ENCODE data around the gene STAC3. TPM values are rescaled to one million over a fixed set of nuclear protein-coding genes. Genes with fewer than 3 reads are reported as not detected.
A peak's percentile ranks its signal among the peaks of the same experiment; 100 is the strongest.

The STAC3 gene
- total RNA-seq, 1 donor from 2014 or later = 3.3 TPM

GRCh38 chr12:57196439-57196838 is 54.5 kb downstream of the STAC3 start:
- Mint-ChIP-seq H3K36me3 (ENCODE audit: low read depth, unreplicated experiment) (peaks cover 34% of the 10 kb centered on the region), H3K4me1 (ENCODE audit: unreplicated experiment) (peaks cover 3% of the 10 kb centered on the region), H3K9me3 (ENCODE audit: unreplicated experiment) (no peaks in the 10 kb centered on the region), H3K4me3 (ENCODE audit: unreplicated experiment) (peak overlapping the region; percentile 54), H3K27ac (ENCODE audit: unreplicated experiment) (peak overlapping the region; percentile 46), H3K27me3 (ENCODE audit: unreplicated experiment) (peaks cover 22% of the 10 kb centered on the region)
- DNase-seq (ENCODE audit: low spot score) = no peak
- TF ChIP-seq CTCF (IDR thresholded peaks at IDR 0.05; ENCODE audit: unreplicated experiment) = no peak

- Mint-ChIP-seq H3K4me3 (ENCODE audit: unreplicated experiment) (no peak overlapping the region), H3K9me3 (ENCODE audit: unreplicated experiment) (no peaks in the 10 kb centered on the region), H3K27me3 (ENCODE audit: unreplicated experiment) (peaks cover 22% of the 10 kb centered on the region), H3K4me1 (ENCODE audit: unreplicated experiment) (peaks cover 3% of the 10 kb centered on the region), H3K27ac (ENCODE audit: unreplicated experiment) (peak overlapping the region; percentile 46), H3K36me3 (ENCODE audit: low read depth, unreplicated experiment) (peaks cover 32% of the 10 kb centered on the region)
- no peak for TF ChIP-seq CTCF (IDR thresholded peaks at IDR 0.05; ENCODE audit: unreplicated experiment)
- no peak for DNase-seq (ENCODE audit: low spot score)
These were observed 55.2 kb downstream of the STAC3 start for GRCh38 chr12:57195611-57196371.

GRCh38 chr12:57195186-57195585 is 55.8 kb downstream of the STAC3 start:
- peaks cover 32% of the 10 kb centered on the region for H3K36me3 Mint-ChIP-seq (ENCODE audit: low read depth, unreplicated experiment)
- peaks cover 3% of the 10 kb centered on the region for H3K4me1 Mint-ChIP-seq (ENCODE audit: unreplicated experiment)
- no peak overlapping the region for H3K27ac Mint-ChIP-seq (ENCODE audit: unreplicated experiment)
- no peaks in the 10 kb centered on the region for H3K9me3 Mint-ChIP-seq (ENCODE audit: unreplicated experiment)
- no peak for TF ChIP-seq CTCF (IDR thresholded peaks at IDR 0.05; ENCODE audit: unreplicated experiment)
- peaks cover 22% of the 10 kb centered on the region for H3K27me3 Mint-ChIP-seq (ENCODE audit: unreplicated experiment)
- DNase-seq (ENCODE audit: low spot score) = no peak
- no peak overlapping the region for H3K4me3 Mint-ChIP-seq (ENCODE audit: unreplicated experiment)

- no peak for TF ChIP-seq CTCF (IDR thresholded peaks at IDR 0.05; ENCODE audit: unreplicated experiment)
- Mint-ChIP-seq H3K27ac (ENCODE audit: unreplicated experiment) (no peak overlapping the region), H3K4me1 (ENCODE audit: unreplicated experiment) (peaks cover 3% of the 10 kb centered on the region), H3K27me3 (ENCODE audit: unreplicated experiment) (peaks cover 25% of the 10 kb centered on the region), H3K4me3 (ENCODE audit: unreplicated experiment) (no peak overlapping the region), H3K9me3 (ENCODE audit: unreplicated experiment) (no peaks in the 10 kb centered on the region), H3K36me3 (ENCODE audit: low read depth, unreplicated experiment) (peaks cover 34% of the 10 kb centered on the region)
- no peak for DNase-seq (ENCODE audit: low spot score)
These were observed 56.7 kb downstream of the STAC3 start for GRCh38 chr12:57194253-57194652.

- Mint-ChIP-seq H3K36me3 (ENCODE audit: low read depth, unreplicated experiment) (peaks cover 34% of the 10 kb centered on the region), H3K27ac (ENCODE audit: unreplicated experiment) (no peak overlapping the region), H3K4me3 (ENCODE audit: unreplicated experiment) (no peak overlapping the region), H3K4me1 (ENCODE audit: unreplicated experiment) (peaks cover 3% of the 10 kb centered on the region), H3K27me3 (ENCODE audit: unreplicated experiment) (peaks cover 25% of the 10 kb centered on the region), H3K9me3 (ENCODE audit: unreplicated experiment) (no peaks in the 10 kb centered on the region)
- no peak for TF ChIP-seq CTCF (IDR thresholded peaks at IDR 0.05; ENCODE audit: unreplicated experiment)
- DNase-seq (ENCODE audit: low spot score) = no peak
These were observed 57.2 kb downstream of the STAC3 start for GRCh38 chr12:57193706-57194245.
